ENCODE data around the gene PLCH2. TPM values are rescaled to one million over a fixed set of nuclear protein-coding genes. Genes with fewer than 3 reads are reported as not detected.

Gene PLCH2
- total and polyA plus RNA-seq, 10 of the 15 experiments (the other 5 are each of a cell fraction or from before 2014, with no cell fraction given): 0.03 to 0.73 (median 0.24) TPM; not detected in 3

DNA sequence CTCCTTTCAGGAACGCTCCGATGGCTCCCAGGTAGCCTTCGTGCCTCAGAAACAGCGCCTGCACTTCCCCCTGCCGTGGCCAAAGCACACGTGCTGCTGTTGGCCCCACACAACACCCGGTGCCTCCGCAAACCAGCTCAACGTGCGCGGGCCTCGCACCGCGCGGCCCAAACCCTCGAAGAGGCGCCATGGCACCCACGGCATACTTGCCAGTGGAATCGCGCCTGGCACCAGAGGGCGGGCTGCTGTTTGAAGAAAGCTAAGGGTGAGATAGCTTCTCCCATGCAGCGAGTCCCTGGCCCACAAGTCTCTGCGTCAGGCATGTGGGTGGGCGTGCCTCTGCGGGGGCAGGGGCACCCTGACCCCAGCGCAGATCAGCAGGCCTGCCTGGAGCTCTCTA is 42.4 kb downstream of the PLCH2 start (continued):
- TF ChIP-seq ESRRA (IDR thresholded peaks at IDR 0.05; ENCODE audit: low read length) (no peak), HCFC1 (IDR thresholded peaks at IDR 0.05; ENCODE audit: low read length) (no peak), NR2F1 (conservative IDR thresholded peaks at IDR 0.05) (no peak)

GRCh38 chr1:2519029-2519685 is 43.1 kb downstream of the PLCH2 start:
- H3K4me1 ChIP-seq (ENCODE audit: control insufficient read depth, insufficient read depth, low read length): no peaks in the 10 kb centered on the region; the same call in 1 of the 2 replicates
- ChIA-PET POLR2A (interaction anchor here (0.8 kb wide), 1 partner anchor 104 kb away, joined by 3 read pairs; no protein-coding TSS in a partner anchor), SMC1A (ENCODE audit: uncharacterized antibody, unreplicated experiment) (no interaction called here), CTCF (interaction anchor here (0.8 kb wide), 1 partner anchor 19 kb away, joined by 3 read pairs; no protein-coding TSS in a partner anchor), RAD21 (ENCODE audit: unreplicated experiment) (no interaction called here)
- WGBS (ENCODE audit: insufficient coverage, insufficient replicate concordance, low lambda C conversion rate, missing lambda C conversion rate): 93% methylated on average over 21 of the region's 25 CpGs
- H4K20me1 ChIP-seq (ENCODE audit: control insufficient read depth, insufficient read depth): peaks cover 1% of the 10 kb centered on the region; the same call in 1 of the 2 replicates
- ATAC-seq: no peak
- H3K4me2 ChIP-seq (ENCODE audit: control insufficient read depth, insufficient read depth): no peak overlapping the region
- no peak overlapping the region for H3K27ac ChIP-seq (ENCODE audit: control insufficient read depth, insufficient read depth)
- no peak for DNase-seq (ENCODE audit: low read depth, low spot score)
- no peaks in the 10 kb centered on the region for H3K9me3 ChIP-seq (replicated peaks; ENCODE audit: control insufficient read depth, insufficient read depth, low read length)
- in situ Hi-C loops (cut with MboI): no loop called here
- H3K36me3 ChIP-seq (ENCODE audit: control insufficient read depth in 2 of 2, insufficient read depth in 2 of 2, low read length in 1 of 2): peaks cover 8 to 49% of the 10 kb centered on the region in 2 experiments; a peak in 3 of 4 replicates
- H3K9ac ChIP-seq (ENCODE audit: control insufficient read depth, insufficient read depth, low read length): no peak overlapping the region
- TF ChIP-seq FOXM1 (IDR thresholded peaks at IDR 0.05; ENCODE audit: low read depth, low read length): no peak
- no TSS peak for BruUV-seq (replicated peaks)
- intact Hi-C loops (cut with micrococcal nuclease; ENCODE audit: unreplicated experiment): no loop called here
- H3K4me3 ChIP-seq: no peak overlapping the region
- peaks cover 17% of the 10 kb centered on the region for H3K79me2 ChIP-seq (ENCODE audit: control insufficient read depth, insufficient read depth, low read length)
- no peak overlapping the region for H2AFZ ChIP-seq (ENCODE audit: control insufficient read depth, low read depth, low read length)
- FAIRE-seq: no peak
- no peaks in the 10 kb centered on the region for H3K27me3 ChIP-seq (replicated peaks in 1 of 2; ENCODE audit: control insufficient read depth in 2 of 2, insufficient read depth in 2 of 2, low read length in 1 of 2)

DNA sequence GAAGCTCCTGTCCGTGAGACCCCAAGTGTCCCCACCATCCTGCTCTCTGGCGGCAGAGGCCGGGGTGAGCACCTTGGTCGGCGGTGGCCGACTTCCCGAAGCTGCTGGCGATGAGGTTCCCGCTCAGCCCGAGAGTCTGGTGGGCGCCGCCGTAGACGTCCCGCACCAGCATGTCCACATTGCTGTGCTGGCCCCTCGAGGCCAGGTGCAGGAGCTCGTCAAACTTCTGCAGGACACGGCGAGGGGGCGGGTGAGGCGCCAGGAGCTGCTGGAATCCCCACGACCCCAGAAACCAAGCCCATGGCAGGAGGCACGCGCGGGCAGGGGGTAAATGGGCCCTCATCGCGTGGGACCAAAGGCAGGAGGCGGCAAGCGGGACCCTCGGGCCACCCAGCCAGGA is 43.6 kb downstream of the PLCH2 start:
- ChIA-PET CTCF (interaction anchor here (0.8 kb wide), 1 partner anchor 20 kb away, joined by 3 read pairs; no protein-coding TSS in a partner anchor), SMC1A (ENCODE audit: uncharacterized antibody, unreplicated experiment) (no interaction called here)
- BruUV-seq (replicated peaks): no TSS peak

More for the DNA sequence above, 43.6 kb downstream of the PLCH2 start:
- no peak overlapping the region for H3K4me2 ChIP-seq (ENCODE audit: control insufficient read depth, insufficient read depth)
- intact Hi-C loops (cut with micrococcal nuclease; ENCODE audit: unreplicated experiment) (no loop called here), in situ Hi-C loops (cut with MboI) (loop anchor here (10.0 kb wide), 1 partner anchor 315 kb away; no protein-coding TSS in a partner anchor)
- POLR2A ChIA-PET: interaction anchor here (0.8 kb wide), 1 partner anchor 105 kb away, joined by 3 read pairs; no protein-coding TSS in a partner anchor
- H3K27ac ChIP-seq (ENCODE audit: control insufficient read depth, insufficient read depth): no peak overlapping the region
- no peak for FAIRE-seq
- peaks cover 23% of the 10 kb centered on the region for H3K79me2 ChIP-seq (ENCODE audit: control insufficient read depth, insufficient read depth, low read length)
- H3K9me3 ChIP-seq (replicated peaks; ENCODE audit: control insufficient read depth, insufficient read depth, low read length): no peaks in the 10 kb centered on the region
- 99% methylated on average over 24 of the region's 30 CpGs for WGBS (ENCODE audit: insufficient coverage, insufficient replicate concordance, low lambda C conversion rate, missing lambda C conversion rate)
- no peak overlapping the region for H2AFZ ChIP-seq (ENCODE audit: control insufficient read depth, low read depth, low read length)
- RAD21 ChIA-PET (ENCODE audit: unreplicated experiment): no interaction called here
- H3K4me3 ChIP-seq: no peak overlapping the region
- no peak for ATAC-seq
- H3K36me3 ChIP-seq (ENCODE audit: control insufficient read depth in 2 of 2, insufficient read depth in 2 of 2, low read length in 1 of 2): peaks cover 8 to 49% of the 10 kb centered on the region in 2 experiments; a peak in 3 of 4 replicates
- 0 out of 2 replicates have a peak, but pooled peaks have one; percentile 3 for TF ChIP-seq POLR2A (IDR thresholded peaks at IDR 0.05; ENCODE audit: low read depth, low read length)
- no peak for TF ChIP-seq ZSCAN29 (IDR thresholded peaks at IDR 0.05)
- no peak for TF ChIP-seq CBX5 (IDR thresholded peaks at IDR 0.05; ENCODE audit: low read depth)
- no peaks in the 10 kb centered on the region for H3K27me3 ChIP-seq (replicated peaks in 1 of 2; ENCODE audit: control insufficient read depth in 2 of 2, insufficient read depth in 2 of 2, low read length in 1 of 2)
- H3K9ac ChIP-seq (ENCODE audit: control insufficient read depth, insufficient read depth, low read length): no peak overlapping the region
- peaks cover 6% of the 10 kb centered on the region for H3K4me1 ChIP-seq (ENCODE audit: control insufficient read depth, insufficient read depth, low read length)
- peaks cover 3% of the 10 kb centered on the region; the same call in 1 of the 2 replicates for H4K20me1 ChIP-seq (ENCODE audit: control insufficient read depth, insufficient read depth)
- DNase-seq (ENCODE audit: low read depth, low spot score): no peak

Measured in GM12878 (cell line).